Suprapubic skin (tissue), 4 donors: Measurements from ENCODE around the gene C12orf42. TPM values are rescaled to one million over a fixed set of nuclear protein-coding genes. Genes with fewer than 3 reads are reported as not detected.

Experiments
- DNase-seq, 2 donors: peaks; one replicate each; pipeline ENCODE4 v3.0.0-alpha.2; 2019; ENCODE audit warnings: low spot score in 2 of 2
- H3K27ac ChIP-seq: fragments of 200-600 bp; sonication (generic); one replicate; pipeline ENCODE4 v1.5.1; 2019
- H3K27me3 ChIP-seq: fragments of 200-600 bp; sonication (generic); one replicate; pipeline ENCODE4 v1.5.1; 2019
- H3K36me3 ChIP-seq: fragments of 200-600 bp; sonication (generic); one replicate; pipeline ENCODE4 v1.5.1; 2019
- H3K4me1 ChIP-seq: fragments of 200-600 bp; sonication (generic); one replicate; pipeline ENCODE4 v1.5.1; 2019
- H3K4me3 ChIP-seq: fragments of 200-600 bp; sonication (generic); one replicate; pipeline ENCODE4 v1.5.1; 2019; ENCODE audit warnings: mild to moderate bottlenecking
- H3K9me3 ChIP-seq: fragments of 200-600 bp; sonication (generic); one replicate; pipeline ENCODE4 v1.5.1; 2019
- EP300 ChIP-seq: sonication (generic); formaldehyde crosslinking; IDR thresholded peaks from one replicate; pipeline ENCODE4 v1.6.1; 2017; ENCODE audit warnings: antibody characterized with exemption
- POLR2A ChIP-seq, 2 donors: fragments of 450-650 bp; IDR thresholded peaks; one replicate each; pipeline ENCODE4 v1.6.1; 2017; ENCODE audit warnings: antibody characterized with exemption in 2 of 2, mild to moderate bottlenecking in 2 of 2, moderate library complexity in 2 of 2
- POLR2AphosphoS5 ChIP-seq, 3 donors: sonication (generic); formaldehyde crosslinking; IDR thresholded peaks; one replicate each; pipeline ENCODE4 v1.6.1; 2017; ENCODE audit warnings: antibody characterized with exemption in 3 of 3
- WGBS: methylation state at CpG from one replicate; pipeline ENCODE4 v1.1.5; 2018; 5-methylcytosine and 5-hydroxymethylcytosine counted together
- total RNA-seq, 4 donors: library from RNA; depleted of rRNA; stranded (reverse); fragments of >200 nt; gene quantifications; one replicate each; pipeline ENCODE4 v1.1.0, GENCODE V29; 2016
- TF ChIP-seq, protein P1 (sequence below), 2 donors: fragments of 200-600 bp in 1 of 2; fragments of 450-650 bp in 1 of 2; sonication (generic) in 1 of 2; IDR thresholded peaks; one replicate each; pipeline ENCODE4 v1.5.1; 2016 to 2019; ENCODE audit warnings: antibody characterized with exemption in 2 of 2, mild to moderate bottlenecking in 1 of 2, moderate library complexity in 1 of 2

C12orf42 gene
- total RNA-seq, 4 donors from 2014 or later = not detected

DNA sequence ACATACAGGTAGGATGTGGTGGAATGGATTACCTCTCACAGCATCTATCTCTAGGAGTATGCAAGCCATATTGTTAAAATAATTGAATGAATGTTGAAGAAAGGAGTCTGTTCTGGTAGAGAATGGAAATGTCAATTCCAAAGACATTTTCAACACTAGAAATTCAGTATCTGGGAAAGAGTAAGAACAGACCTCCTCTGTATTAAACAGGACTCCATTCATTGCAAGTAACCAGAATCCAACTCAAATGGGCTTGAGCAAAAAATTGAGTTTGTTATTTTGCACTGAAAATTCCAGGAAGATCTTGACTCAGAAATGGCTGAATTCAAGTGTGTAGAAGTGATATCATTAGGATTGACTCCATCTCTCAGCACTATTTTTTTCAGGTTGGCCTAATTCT is 168.1 kb downstream of the C12orf42 start:
- H3K4me1 ChIP-seq = no peaks in the 10 kb centered on the region
- H3K27ac ChIP-seq = no peak overlapping the region
- DNase-seq = no peak
- H3K9me3 ChIP-seq = no peaks in the 10 kb centered on the region
- no peaks in the 10 kb centered on the region for H3K36me3 ChIP-seq
- H3K27me3 ChIP-seq = no peaks in the 10 kb centered on the region
- H3K4me3 ChIP-seq = no peak overlapping the region
- TF ChIP-seq EP300 (no peak), POLR2A (IDR thresholded peaks at IDR 0.05) (no peak), POLR2AphosphoS5 (IDR thresholded peaks at IDR 0.05) (no peak)
- TF ChIP-seq, protein P1, sequence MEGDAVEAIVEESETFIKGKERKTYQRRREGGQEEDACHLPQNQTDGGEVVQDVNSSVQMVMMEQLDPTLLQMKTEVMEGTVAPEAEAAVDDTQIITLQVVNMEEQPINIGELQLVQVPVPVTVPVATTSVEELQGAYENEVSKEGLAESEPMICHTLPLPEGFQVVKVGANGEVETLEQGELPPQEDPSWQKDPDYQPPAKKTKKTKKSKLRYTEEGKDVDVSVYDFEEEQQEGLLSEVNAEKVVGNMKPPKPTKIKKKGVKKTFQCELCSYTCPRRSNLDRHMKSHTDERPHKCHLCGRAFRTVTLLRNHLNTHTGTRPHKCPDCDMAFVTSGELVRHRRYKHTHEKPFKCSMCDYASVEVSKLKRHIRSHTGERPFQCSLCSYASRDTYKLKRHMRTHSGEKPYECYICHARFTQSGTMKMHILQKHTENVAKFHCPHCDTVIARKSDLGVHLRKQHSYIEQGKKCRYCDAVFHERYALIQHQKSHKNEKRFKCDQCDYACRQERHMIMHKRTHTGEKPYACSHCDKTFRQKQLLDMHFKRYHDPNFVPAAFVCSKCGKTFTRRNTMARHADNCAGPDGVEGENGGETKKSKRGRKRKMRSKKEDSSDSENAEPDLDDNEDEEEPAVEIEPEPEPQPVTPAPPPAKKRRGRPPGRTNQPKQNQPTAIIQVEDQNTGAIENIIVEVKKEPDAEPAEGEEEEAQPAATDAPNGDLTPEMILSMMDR (IDR thresholded peaks at IDR 0.05) = no peak

DNA sequence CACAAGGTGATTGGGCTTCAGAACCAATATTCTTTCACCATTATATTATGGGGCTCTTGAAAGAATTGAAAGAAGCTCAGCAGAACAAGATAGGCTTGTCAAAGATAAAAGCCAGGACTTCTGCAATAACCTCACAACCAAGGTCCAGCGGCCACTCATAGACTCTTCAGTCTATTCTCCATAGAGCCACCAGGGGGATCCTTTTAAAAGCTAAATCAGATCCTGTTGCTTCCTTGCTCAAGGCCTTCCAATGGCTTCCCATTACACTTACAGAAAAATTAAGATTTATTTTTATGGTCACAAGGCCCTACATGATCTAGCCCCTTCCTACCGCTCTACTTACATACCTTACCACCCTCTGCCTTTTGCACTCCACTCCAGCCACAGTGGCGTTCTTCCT is 169.6 kb downstream of the C12orf42 start:
- Histone ChIP-seq H3K36me3 (no peaks in the 10 kb centered on the region), H3K27ac (no peak overlapping the region), H3K27me3 (no peaks in the 10 kb centered on the region), H3K4me1 (no peaks in the 10 kb centered on the region), H3K4me3 (no peak overlapping the region), H3K9me3 (no peaks in the 10 kb centered on the region)
- no peak for DNase-seq
- 90% methylated on average over 3 of the region's 3 CpGs for WGBS
- TF ChIP-seq EP300 = no peak

DNA sequence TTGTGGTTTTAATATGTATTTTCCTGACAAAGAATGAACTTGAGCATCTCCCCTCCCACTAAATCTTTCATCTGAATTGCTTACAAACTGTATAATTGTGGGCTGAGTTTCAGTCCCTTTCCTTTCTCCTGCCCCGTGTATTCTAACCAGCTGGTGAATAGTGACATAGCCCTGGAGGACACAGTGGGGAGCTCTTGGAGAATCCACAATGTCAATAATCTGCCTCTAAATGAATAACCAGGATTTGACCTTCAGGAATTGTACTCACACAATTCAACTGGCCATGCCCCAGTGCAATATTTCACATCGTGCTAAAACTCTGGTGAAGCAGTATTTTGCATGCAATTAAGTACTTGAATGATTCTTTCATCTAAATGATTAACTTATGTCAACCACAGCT is 177.2 kb downstream of the C12orf42 start:
- no peaks in the 10 kb centered on the region for H3K4me1 ChIP-seq
- TF ChIP-seq, protein P1 (IDR thresholded peaks at IDR 0.05) = no peak
- no peak for TF ChIP-seq POLR2A (IDR thresholded peaks at IDR 0.05)
- TF ChIP-seq POLR2AphosphoS5 (IDR thresholded peaks at IDR 0.05) = no peak
- no peak for TF ChIP-seq EP300
- WGBS = 71% methylated on average over 2 of the region's 2 CpGs
- no peaks in the 10 kb centered on the region for H3K27me3 ChIP-seq
- no peak overlapping the region for H3K27ac ChIP-seq
- H3K36me3 ChIP-seq = no peaks in the 10 kb centered on the region
- peaks cover 7% of the 10 kb centered on the region for H3K9me3 ChIP-seq
- H3K4me3 ChIP-seq = no peak overlapping the region
- no peak for DNase-seq

DNA sequence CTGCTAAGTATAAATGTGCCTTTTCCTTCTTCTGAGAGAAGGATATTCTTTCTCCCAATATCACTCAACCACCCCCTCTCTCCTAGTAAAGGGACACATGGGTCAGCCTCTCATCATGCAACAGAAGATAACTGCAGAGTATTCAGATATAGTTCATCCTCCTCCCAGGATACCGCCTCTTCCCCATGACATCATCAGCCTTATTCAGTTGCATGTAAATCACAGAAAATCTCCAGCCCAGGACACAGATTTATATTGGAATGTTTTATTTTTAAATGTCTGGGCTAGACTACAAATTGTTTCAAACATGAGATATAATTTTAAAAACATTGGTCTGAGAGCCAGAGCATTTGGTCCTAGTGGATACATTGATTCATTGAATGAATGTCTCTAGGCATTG is 178.5 kb downstream of the C12orf42 start:
- Histone ChIP-seq H3K4me3 (no peak overlapping the region), H3K27ac (no peak overlapping the region), H3K27me3 (no peaks in the 10 kb centered on the region), H3K4me1 (no peaks in the 10 kb centered on the region), H3K36me3 (no peaks in the 10 kb centered on the region), H3K9me3 (peaks cover 7% of the 10 kb centered on the region)
- TF ChIP-seq EP300 (no peak), POLR2AphosphoS5 (IDR thresholded peaks at IDR 0.05) (no peak), POLR2A (IDR thresholded peaks at IDR 0.05) (no peak)
- TF ChIP-seq, protein P1 (IDR thresholded peaks at IDR 0.05) = no peak
- no peak for DNase-seq
- 84% methylated on average over 1 of the region's 1 CpG for WGBS

DNA sequence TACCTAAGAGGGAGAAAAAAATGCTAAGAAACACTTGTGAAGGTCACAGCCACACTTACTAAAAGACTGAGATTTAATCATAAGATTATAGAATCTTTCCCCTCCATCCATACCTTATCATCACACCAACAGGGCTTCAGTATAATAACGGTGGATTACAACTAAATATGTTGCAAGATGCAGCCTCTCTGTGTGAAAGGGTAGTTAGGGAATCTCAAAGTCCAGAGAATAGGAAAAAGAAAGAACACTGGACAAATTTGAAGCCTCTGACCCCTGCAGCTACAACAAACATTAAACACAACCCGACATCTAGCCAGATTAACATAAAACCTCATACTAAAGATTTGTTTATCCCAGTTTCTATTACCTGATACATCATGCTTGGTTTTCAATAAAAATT is 181.0 kb downstream of the C12orf42 start:
- peaks cover 7% of the 10 kb centered on the region for H3K9me3 ChIP-seq
- 83% methylated on average over 2 of the region's 2 CpGs for WGBS
- no peak overlapping the region for H3K27ac ChIP-seq
- H3K36me3 ChIP-seq = no peaks in the 10 kb centered on the region
- no peaks in the 10 kb centered on the region for H3K27me3 ChIP-seq
- no peaks in the 10 kb centered on the region for H3K4me1 ChIP-seq
- H3K4me3 ChIP-seq = no peak overlapping the region
- no peak for DNase-seq
- TF ChIP-seq EP300 (no peak), POLR2AphosphoS5 (IDR thresholded peaks at IDR 0.05) (no peak), POLR2A (IDR thresholded peaks at IDR 0.05) (no peak)
- TF ChIP-seq, protein P1 (IDR thresholded peaks at IDR 0.05) = no peak

DNA sequence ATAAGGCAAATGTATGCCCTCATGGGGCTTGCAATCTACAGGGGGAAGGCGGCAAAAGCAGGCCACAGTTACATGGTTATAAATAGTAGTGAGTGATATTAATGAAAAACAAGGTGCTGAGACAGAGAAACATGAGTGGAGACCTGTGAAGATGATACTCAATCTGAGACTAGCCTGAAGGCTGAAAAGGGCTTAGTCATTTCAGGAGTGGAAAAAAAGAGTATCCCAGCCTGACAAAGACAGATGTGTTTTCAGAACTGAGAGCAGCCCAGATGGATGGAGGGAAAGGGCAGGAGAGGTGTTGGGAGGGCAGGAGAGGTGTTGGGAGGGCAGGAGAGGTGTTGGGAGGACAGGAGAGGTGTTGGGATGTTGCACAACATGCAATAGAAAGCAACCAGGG is 181.9 kb downstream of the C12orf42 start:
- no peak overlapping the region for H3K4me3 ChIP-seq
- H3K4me1 ChIP-seq = no peaks in the 10 kb centered on the region
- peaks cover 7% of the 10 kb centered on the region for H3K9me3 ChIP-seq
- 74% methylated on average over 1 of the region's 1 CpG for WGBS
- TF ChIP-seq, protein P1 (IDR thresholded peaks at IDR 0.05) = no peak
- no peak for TF ChIP-seq POLR2AphosphoS5 (IDR thresholded peaks at IDR 0.05)
- TF ChIP-seq EP300 = no peak
- no peak for TF ChIP-seq POLR2A (IDR thresholded peaks at IDR 0.05)
- DNase-seq = no peak
- no peaks in the 10 kb centered on the region for H3K27me3 ChIP-seq
- no peak overlapping the region for H3K27ac ChIP-seq
- no peaks in the 10 kb centered on the region for H3K36me3 ChIP-seq
